GM21390 (cell line): ENCODE results near the gene PLXDC2.
"Not testable (repeated sequence)": the region's sequence is repeated elsewhere in the genome, so short reads cannot be mapped to it uniquely, and the experiment has no call there.

Source experiments
- ATAC-seq: cut with Tn5 transposase; IDR thresholded peaks from one replicate; pipeline ENCODE4 v1.9.1; 2021; ENCODE audit not compliant: unreplicated experiment

Gene PLXDC2

DNA sequence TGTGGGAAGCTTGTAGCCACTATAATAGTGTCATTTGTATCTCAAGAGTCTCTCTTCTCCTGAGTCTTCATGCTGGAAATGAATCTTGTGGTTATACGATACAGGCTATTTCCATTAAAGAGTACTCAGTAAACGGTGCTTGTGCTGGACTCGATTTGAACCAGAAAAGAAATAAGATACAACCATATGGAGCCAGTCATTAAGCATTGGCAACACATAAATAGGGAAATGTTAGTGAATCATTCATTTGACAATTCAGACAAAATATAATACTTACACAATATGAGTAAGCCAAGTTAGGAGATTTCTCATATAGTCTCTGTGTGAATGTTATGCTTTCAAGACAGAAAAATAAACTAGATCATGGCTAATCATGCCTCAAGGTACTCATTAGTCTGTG, 356.8 kb downstream of the PLXDC2 start:
- no peak for ATAC-seq

DNA sequence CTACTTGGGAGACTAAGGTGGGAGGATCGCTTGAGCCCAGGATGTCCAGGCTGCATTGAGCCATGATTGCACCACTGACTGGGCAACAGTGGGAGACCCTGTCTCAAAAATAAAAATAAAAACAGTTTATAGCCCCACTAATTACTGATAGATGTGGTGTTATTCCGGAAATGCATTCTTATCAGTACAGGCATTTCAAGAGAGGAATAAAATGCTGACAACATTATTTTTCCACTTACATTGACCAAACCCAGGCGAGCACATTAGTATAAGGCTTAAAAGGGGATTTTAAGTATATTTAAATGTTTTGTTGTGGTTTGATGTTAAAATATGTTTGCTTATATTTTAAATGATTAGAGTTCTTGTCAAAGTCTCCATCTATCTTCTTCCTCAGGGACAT, 359.5 kb downstream of the PLXDC2 start:
- ATAC-seq: no peak

DNA sequence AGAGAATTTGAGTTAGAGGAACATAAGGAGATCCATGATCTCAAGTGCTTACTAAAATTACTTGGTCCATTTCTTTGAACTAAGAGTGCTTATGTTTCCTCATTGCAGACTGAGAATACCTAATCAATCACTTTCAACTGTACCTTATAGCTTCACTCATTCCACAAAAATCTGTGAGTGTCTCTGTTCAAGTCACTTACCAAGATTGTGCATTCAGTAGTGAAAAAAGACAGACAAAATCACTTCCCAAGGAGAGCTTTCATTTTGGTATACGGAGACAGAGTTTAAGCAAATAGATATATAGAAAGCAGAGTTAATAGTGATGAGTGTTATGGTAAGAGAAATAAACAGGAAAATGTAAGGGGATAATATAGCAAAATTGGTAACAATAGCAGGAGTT, 364.5 kb downstream of the PLXDC2 start:
- no peak for ATAC-seq

DNA sequence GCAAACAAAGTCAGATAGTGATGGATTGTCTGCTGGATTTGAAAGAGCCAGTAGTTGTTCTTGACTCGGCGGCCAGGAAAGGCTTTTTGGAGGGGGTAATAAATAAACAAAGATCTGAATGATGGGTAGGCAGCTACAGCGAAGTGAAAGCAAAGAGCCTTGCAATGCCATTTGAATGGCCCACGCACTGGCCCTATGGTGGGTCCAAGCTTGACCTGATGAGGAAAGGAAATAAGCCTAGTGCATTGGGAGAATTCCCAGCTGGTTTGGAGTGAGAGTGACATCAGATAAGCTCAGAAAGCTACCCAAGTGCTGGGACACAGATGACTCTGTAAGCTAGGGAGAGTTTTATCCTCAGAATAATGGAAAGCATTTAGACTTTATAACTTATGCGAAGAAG, 365.2 kb downstream of the PLXDC2 start:
- no peak for ATAC-seq

DNA sequence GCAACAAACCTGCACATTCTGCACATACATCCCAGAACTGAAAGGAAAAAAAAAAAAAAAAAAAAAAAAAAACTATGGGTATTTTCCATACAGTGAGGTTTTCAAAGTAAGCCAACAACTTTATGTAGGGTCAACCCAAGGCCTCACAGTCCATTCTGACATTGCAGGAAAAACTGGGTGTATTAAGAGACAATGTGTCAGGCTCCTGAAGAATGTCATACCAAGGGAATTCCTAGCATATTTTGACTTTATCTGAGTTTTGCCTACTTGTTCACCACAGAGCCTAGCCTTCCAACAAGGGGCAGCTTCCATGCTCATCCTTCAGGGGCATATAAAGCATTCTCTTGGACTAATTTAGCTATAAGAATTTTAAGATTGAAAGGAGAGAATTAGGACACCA, 368.9 kb downstream of the PLXDC2 start:
- no peak for ATAC-seq

DNA sequence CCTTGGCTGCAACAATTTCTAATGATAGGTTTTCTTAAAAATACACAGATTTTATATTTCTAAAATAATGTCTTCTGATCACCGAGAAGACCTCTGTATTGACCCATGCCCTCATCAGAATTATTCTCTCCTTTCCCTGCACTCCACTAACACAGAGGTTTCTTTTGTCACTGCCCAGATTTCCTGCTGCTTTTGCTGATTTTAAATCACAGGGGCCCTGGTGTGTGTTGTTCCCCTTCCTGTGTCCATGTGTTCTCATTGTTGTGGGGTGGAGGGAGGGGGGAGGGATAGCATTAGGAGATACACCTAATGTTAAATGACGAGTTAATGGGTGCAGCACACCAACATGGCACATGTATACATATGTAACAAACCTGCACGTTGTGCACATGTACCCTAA, 375.2 kb downstream of the PLXDC2 start:
- not testable (repeated sequence) for ATAC-seq

DNA sequence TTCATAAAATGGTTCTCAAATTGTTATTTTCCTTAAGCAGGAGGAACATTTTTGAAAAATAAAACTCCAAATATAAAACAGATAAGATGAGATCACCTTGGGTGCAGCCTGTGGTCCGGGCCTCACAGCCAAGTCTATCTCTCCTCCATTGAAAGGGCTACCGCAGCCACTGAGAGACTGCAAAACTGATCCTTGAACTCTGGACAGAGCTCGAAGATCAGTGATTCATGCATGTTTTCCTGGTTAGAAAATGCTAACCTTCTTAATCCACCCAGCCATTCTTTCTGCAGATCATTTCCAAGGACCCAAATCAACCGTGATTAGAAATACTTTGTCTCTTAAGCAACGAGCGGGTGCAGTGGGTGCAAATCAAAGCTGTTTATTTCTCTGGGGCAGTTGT, 378.8 kb downstream of the PLXDC2 start:
- ATAC-seq: no peak

DNA sequence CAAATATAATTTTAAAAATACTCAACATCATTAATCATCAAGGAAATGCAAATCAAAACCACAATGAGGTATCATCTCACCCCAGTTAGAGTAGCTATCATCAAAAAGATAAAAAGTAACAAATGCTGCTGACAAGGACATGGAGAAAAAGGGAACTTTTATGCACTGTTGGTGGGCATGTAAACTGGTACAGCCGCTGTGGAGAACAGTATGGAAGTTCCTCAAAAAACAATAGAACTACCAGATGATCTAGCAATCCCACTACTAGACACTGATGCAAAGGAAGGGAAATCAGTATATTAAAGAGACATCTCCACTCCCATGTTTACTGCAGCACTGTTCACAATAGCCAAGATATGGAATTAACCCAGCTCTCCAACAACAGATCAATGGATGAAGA, 384.5 kb downstream of the PLXDC2 start:
- no peak for ATAC-seq

DNA sequence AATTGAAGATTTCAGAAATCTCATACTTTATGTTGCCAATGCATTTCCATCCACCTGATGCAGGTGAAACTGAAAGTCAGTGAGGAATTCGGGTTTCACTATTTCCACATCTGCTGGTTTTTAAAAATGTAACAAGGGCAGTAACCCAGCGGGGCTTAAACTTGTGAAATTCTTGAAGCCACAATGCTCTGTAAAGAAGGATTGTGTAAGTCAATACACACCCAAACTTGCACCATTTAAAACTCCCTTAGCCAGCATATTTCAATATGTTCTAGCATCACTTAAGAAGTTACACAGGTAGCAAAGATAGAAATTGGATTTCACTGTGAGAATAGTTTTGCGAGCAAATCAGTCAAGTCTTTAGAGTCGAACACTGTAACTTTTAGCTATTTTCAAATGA, 386.1 kb downstream of the PLXDC2 start:
- no peak for ATAC-seq

DNA sequence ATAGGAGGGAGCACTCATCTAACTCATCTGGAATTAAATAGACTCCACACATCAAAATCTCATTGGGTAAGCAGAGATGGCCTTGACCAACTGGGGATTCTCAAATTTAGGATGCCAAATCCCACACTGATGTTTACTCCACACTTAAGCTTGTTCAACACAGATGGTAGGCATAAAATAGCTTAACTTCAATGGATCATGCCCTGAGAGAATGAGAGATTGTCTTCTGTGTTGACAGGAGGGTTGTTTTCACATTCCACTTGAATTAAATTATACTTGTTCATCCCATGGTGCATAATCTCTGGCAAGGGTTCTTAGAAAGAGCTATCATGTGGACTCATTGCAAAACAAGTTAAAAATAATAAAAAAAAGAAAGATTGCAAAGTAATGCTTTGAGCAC, 391.4 kb downstream of the PLXDC2 start:
- ATAC-seq: no peak

DNA sequence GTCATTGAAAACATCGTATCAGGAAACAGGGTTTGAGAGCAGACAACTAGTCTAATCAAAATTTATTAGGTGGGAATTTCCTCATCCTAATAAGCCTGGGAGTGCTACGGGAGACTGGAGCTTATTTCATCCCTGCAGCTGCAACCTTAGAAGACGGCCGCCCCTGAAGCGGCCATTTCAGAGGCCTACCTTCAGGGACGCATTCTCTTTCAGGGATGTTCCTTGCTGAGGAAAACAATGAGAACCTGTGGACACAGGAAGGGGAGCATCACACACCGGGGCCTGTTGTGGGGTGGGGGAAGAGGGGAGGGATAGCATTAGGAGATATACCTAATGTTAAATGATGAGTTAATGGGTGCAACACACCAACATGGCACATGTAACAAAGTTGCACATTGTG, 392.9 kb downstream of the PLXDC2 start:
- not testable (repeated sequence) for ATAC-seq

DNA sequence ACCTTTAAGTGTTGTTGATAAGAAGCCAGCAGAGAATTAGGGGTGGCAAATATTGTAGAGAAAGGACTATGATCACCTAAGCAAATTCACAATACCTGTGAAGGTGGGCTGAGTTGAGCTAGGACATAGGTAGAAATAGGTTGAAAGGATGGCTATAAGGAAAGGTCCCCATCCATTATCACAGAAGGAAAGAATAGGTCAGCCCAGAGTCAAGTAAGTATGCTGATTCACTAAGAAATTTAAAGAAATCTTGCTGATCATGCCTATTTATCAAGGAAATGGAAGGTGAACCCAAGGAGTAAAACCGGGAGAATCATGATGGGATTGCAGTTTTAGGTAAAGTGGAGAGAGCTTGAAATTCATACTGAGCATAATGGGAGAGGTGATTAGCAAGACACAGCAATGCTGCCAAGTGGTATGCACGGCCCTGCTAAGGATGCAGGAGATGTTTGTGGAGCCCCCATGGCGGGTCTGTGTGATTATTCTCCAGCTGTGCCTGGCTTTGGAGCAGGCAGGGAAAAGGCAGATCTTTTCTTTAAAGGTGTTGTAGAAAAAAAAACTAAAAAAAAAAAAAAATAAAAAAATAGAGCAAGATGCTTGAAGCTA, 399.4 kb downstream of the PLXDC2 start:
- ATAC-seq: no peak

DNA sequence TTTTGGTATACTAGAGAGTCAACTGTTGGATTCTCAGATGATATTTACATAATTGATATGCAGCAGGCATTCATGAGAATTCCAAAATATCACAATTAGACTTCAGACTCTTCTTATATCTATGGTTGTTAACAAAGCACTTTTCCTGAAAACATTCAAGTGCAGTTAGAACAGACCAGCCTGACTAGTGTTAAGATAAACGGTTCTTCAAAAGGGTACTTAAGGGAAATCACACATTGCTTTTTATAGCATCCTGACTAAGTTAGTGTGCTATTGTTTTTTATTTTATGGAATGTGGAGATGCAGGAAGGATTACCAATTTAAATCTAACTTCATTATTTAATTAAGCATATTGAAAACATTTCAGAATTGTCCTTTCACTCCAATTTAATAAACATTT, 405.1 kb downstream of the PLXDC2 start:
- no peak for ATAC-seq

DNA sequence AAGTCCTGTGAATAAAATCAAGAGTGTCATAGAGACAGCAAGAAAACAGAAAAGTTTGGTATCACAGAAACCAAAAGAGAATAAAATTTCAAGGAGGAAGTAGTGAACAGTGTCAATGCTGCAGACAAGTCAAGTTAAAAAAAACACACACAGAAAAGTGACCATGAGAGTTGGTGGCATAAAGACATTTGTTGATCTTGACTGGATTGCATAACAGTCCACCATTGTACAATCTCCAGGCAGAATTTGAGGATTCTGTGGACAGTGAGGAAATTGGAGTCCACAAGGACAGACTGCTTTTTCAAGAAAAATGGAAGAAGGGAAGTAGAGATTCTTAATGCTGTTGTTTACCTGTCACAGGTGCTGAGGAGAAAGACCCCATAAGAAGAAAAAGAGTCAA, 412.5 kb downstream of the PLXDC2 start:
- no peak for ATAC-seq

DNA sequence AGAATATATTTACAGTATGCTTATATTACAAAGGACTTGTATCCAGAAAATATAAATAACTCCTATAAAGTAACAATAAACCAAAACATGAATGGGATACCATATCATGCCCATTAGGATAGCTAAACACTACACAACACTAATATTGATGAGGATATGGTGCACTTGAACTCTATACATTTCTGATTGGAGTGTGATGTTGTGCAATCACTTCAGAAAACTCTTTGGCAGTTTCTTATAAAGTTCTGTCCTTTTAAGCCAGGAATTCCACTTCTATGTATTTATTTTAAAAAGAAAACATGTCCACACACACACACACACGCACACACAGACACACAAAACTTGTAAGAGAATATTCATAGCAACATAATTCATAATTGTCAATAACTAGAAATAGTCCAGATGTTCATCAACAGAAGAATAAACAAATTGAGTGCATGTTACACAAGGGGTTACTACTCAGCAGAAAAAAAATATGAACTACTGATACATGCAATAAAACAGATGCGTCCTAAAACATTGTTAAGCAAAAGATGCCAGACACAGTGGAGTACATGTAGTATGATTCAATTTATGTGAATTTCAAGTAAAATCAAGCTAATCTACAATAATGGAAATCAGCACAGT, 416.0 kb downstream of the PLXDC2 start:
- ATAC-seq: no peak

DNA sequence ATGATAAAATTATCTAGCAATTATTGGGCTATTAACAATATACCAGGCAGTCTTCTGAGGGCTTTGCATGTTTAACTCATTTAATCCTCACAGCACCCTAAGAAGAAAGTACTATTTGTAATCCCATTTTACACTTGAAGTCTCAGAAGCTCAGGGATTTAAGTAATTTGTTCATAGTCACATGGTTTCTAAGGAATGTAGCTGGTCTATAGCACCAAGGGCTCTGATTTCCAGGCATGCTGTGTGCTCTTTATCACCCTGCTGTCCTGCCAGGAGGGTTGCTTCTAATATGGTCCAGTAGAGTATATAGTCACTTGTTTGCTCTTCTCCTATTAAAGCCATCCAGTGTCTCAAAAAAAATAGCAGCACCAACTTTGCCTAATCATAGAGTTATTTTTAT, 417.2 kb downstream of the PLXDC2 start:
- ATAC-seq: no peak

DNA sequence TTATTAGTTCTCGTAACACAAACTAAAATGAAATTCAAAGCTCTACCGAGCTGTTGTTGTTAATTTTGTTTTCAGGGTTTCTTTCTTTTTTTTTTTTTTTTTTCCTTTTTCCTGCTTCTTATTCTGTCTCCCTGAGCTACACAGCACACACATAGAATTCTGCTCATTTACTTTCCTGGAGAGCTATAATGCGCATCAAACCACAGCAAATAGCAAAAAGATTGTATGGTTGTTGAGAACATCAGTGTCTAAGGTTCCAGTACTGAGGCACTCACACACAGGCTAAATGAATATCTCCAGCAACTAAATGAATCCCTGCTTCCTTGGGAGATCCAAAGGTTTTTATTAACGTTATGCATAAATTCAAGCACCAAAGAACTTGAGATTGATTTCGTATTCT, 418.3 kb downstream of the PLXDC2 start:
- no peak for ATAC-seq

DNA sequence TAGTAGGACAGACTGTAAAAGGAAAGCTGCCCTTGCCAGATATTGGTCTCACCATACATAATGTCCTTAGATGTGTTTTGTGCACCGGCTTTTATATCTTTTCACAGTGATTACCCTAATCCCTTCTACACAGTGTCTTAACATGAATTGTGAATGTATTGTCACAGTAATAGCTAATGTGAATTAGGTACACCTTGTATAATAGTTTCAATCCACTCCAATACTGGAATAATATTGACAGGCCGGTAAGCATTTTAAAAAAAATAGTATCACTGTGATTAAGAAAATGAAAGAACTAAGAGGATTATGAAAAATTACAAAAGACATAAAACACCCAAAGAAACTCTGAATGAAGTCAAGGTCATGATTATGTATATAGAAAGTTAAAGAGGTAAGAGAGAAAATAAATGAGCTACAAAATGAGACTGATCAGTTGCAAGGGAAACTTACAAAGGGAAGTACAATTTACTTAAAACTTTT, 420.9 kb downstream of the PLXDC2 start:
- no peak for ATAC-seq

DNA sequence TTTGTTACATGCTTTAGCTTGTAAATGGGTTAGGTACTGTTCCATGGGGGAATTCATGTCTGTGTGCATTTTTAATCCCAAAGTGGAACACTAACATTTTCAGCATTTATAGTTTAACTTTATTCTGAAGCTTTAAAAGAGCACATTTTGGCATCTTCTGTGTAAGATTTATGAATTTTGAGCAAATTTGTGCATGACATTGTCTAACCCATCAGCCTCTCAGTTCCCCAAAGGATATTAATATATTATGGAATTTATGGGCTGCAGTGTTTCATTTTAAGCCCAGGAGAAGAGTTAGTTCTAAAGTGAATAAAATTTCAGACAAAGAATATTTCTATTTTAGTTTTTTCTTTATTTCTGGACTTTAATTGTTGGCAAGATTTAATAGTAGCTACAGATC, 421.4 kb downstream of the PLXDC2 start:
- ATAC-seq: no peak

DNA sequence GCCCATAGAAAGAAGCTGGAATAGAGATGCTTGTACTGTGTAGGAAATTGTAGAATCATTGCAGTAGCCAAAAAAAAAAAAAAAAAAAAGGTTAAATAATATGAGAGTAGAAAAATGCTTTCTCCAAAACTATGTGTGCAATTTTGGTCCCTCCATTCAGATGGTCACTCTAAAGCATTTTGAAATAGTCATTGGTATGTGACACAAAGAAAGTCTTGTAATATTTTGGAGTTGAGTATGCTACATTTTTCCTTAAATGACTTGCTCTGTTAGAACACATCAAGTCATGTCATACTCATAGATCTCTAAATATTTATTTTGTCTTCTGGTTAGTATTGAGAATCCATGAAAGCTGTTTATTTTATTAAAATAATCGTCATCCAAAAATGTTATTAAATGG, 424.4 kb downstream of the PLXDC2 start:
- ATAC-seq: no peak

DNA sequence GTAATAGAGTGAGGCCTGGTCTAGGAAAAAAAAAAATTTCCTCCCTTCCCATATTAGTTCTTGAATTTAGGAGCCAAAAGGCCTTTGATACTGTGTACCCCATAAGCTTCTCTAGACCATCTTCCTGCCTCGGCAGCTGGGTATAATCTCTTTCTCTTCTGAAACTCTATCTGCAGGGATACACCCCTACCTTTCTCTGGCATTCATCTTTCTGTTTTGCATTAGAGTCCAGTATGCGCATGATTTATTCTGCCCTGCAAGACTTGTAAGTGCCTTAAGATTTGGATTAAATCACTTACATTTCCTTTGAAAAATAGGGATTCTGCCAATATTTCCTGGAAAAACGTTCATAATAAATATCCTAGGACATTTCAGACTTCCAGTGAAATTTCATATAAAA, 431.2 kb downstream of the PLXDC2 start:
- ATAC-seq: no peak

DNA sequence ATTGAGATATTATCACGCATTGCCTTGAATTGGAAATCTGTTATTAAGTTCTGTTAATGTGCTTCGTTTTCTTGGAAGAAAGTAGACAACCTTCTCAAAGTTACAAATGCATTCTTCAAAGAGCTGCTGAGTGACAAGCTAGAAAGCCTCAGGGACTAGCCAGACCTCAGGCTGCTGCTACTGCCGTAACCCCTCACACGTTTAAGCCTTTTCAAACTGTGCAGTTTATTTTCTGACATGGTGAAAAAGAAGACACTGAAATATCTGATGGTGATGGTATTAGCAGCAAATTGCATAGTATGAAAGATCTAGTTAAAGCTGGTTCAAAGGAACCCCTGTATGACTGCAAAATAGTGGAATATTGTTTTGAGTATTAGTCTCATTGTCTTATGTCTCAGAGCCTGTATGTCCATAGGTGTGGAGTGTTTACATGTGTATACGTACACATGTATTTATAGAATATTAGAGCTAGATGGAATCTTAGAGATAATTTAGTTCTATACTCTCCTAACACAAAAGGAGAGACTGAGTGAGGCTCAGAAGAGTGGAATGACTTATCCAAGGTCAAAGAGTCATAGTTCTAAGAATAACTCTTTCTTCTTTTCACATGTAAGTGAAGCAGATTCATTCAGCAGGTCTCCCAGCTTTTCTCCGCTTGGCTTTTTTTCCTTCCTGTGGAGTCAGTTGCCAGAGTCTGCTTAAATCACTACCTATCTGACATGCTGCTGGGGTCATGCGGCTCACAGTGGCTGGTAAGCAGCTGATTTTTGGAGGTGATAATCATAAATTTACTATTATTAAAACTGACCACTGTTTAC, 431.9 kb downstream of the PLXDC2 start:
- no peak for ATAC-seq
